Transverse colon (tissue), 4 donors: ENCODE data around the gene C1QA. TPM values are rescaled to one million over a fixed set of nuclear protein-coding genes. Genes with fewer than 3 reads are reported as not detected.

Source experiments
- DNase-seq: peaks from one replicate; pipeline ENCODE4 v3.0.0-alpha.2; 2019
- H3K27ac ChIP-seq, 4 donors: fragments of 200-600 bp; sonication (generic); 2 replicates each; pipeline ENCODE4 v1.5.1; 2016 to 2018; ENCODE audit warnings: inconsistent platforms in 4 of 4
- H3K27me3 ChIP-seq: fragments of 200-600 bp; sonication (generic); 2 replicates; pipeline ENCODE4 v1.5.1; 2017; ENCODE audit warnings: inconsistent platforms
- H3K36me3 ChIP-seq, 4 donors: fragments of 200-600 bp; sonication (generic); 2 replicates each; pipeline ENCODE4 v1.5.1; 2017 to 2019; ENCODE audit warnings: inconsistent platforms in 4 of 4
- H3K4me1 ChIP-seq, 4 donors: fragments of 200-600 bp; sonication (generic); 2 replicates each; pipeline ENCODE4 v1.5.1; 2017 to 2020; ENCODE audit warnings: inconsistent platforms in 4 of 4
- H3K4me3 ChIP-seq, 4 donors: fragments of 200-600 bp; sonication (generic); 1 replicate in 1 of 4; 2 replicates in 3 of 4; pipeline versions ENCODE4 v1.5.1 to v1.6.1; 2017 to 2019; ENCODE audit warnings: inconsistent platforms in 4 of 4
- H3K9me3 ChIP-seq, 2 donors: fragments of 200-600 bp; sonication (generic); 2 replicates each; pipeline ENCODE4 v1.5.1; 2017 to 2019; ENCODE audit warnings: inconsistent platforms in 2 of 2
- EP300 ChIP-seq: sonication (generic); formaldehyde crosslinking; IDR thresholded peaks from one replicate; pipeline ENCODE4 v1.6.1; 2017; ENCODE audit warnings: antibody characterized with exemption, low read depth
- POLR2A ChIP-seq: fragments of 450-650 bp; IDR thresholded peaks from one replicate; pipeline ENCODE4 v1.6.1; 2016; ENCODE audit warnings: antibody characterized with exemption, mild to moderate bottlenecking, moderate library complexity
- POLR2AphosphoS5 ChIP-seq, 3 donors: sonication (generic); formaldehyde crosslinking; IDR thresholded peaks; one replicate each; pipeline ENCODE4 v1.6.1; 2016; ENCODE audit warnings: antibody characterized with exemption in 3 of 3
- WGBS, 2 donors: methylation state at CpG; one replicate each; pipeline ENCODE4 v1.1.5; 2018; ENCODE audit warnings: low coverage in 1 of 2; 5-methylcytosine and 5-hydroxymethylcytosine counted together
- in situ Hi-C, 4 donors: fragments of 200-750 bp; cut with MboI; loops; one replicate each; pipeline versions ENCODE4 v1.15.0 to v1.15.1; 2017; ENCODE audit warnings: low sequenced_read_pairs in 3 of 4, low pct_ligation_motif_present in 1 of 4, low pct_unique_long_range_greater_than_20kb in 1 of 4
- intact Hi-C: fragments of 100-400 bp; cut with DNase I; formaldehyde crosslinking; loops from one replicate; pipeline ENCODE4 v1.15.1; 2023; ENCODE audit warnings: low total_unique reads
- total RNA-seq, 4 donors: library from RNA; depleted of rRNA; stranded (reverse); fragments of >200 nt; gene quantifications; one replicate each; pipeline ENCODE4 v1.1.0, GENCODE V29; 2016
- TF ChIP-seq, protein P1 (sequence below), 5 experiments: fragments of 200-600 bp in 3 of 5; fragments of 450-650 bp in 2 of 5; sonication (generic) in 3 of 5; IDR thresholded peaks; 1 replicate in 2 of 5; 2 replicates in 3 of 5; pipeline ENCODE4 v1.5.1; 2016 to 2017; ENCODE audit warnings: antibody characterized with exemption in 5 of 5, inconsistent platforms in 3 of 5, mild to moderate bottlenecking in 2 of 5, moderate library complexity in 1 of 5

Gene C1QA
- total RNA-seq, 4 donors from 2014 or later: 28.5 to 181 (median 63.0) TPM

DNA sequence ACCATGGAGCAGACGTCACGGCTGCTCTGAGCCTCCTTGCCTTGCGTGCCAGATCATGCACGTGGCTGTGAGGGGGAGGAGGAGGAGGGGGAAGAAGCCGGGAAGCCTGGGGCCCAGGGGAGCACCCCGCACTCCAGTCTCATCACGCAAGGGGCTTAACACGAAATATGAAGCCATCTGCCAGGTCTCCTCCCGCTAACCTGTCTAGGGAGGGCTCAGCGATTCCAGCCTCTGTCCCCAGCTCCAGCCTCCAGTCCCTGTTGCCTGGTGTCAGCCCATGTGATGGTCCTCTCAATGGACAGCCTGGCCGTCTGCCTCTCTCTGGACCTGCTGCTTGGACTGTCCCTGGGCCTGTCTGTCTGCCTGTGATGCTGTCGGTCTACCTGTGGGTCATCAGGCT, 22.5 kb upstream of the C1QA start:
- TF ChIP-seq EP300 (no peak), POLR2AphosphoS5 (IDR thresholded peaks at IDR 0.05) (no peak), POLR2A (no peak)
- TF ChIP-seq, protein P1, sequence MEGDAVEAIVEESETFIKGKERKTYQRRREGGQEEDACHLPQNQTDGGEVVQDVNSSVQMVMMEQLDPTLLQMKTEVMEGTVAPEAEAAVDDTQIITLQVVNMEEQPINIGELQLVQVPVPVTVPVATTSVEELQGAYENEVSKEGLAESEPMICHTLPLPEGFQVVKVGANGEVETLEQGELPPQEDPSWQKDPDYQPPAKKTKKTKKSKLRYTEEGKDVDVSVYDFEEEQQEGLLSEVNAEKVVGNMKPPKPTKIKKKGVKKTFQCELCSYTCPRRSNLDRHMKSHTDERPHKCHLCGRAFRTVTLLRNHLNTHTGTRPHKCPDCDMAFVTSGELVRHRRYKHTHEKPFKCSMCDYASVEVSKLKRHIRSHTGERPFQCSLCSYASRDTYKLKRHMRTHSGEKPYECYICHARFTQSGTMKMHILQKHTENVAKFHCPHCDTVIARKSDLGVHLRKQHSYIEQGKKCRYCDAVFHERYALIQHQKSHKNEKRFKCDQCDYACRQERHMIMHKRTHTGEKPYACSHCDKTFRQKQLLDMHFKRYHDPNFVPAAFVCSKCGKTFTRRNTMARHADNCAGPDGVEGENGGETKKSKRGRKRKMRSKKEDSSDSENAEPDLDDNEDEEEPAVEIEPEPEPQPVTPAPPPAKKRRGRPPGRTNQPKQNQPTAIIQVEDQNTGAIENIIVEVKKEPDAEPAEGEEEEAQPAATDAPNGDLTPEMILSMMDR (IDR thresholded peaks at IDR 0.05): no peak
- DNase-seq: no peak
- Histone ChIP-seq H3K36me3 (no peaks in the 10 kb centered on the region), H3K27ac (no peak overlapping the region), H3K4me1 (no peaks in the 10 kb centered on the region), H3K27me3 (peaks cover 74% of the 10 kb centered on the region), H3K4me3 (no peak overlapping the region), H3K9me3 (no peaks in the 10 kb centered on the region)
- in situ Hi-C loops (no loop called here), intact Hi-C loops (no loop called here)
- WGBS, 2 donors: 41 to 83% methylated on average over 1 to 8 of the region's 12 CpGs

DNA sequence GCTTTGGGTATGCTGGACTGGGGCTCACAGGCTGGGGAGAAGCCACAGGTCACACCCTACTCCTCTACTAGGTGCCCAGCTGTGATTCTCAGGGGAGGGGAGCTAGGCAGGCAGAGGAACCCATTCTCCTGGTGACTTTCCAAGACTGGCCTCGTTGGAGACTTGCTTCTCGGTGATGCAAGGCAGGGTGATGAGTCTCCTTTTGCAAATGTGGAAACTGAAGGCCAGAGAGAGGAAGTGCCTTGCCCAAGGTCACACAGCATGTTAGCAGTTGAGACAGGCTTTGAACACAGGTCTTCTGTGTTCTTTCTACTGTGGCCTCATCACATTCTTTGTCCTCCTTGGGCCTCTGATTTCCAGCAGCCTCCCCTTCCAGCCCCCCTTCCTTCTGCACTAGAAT, 20.5 kb upstream of the C1QA start:
- whole genome bisulfite sequencing, 2 donors: 50% methylated on average over 2 of the region's 2 CpGs; no CpG with 5 or more reads in 1 of the 2 donors
- Histone ChIP-seq H3K36me3 (no peaks in the 10 kb centered on the region), H3K27me3 (peaks cover 78% of the 10 kb centered on the region), H3K4me1 (no peaks in the 10 kb centered on the region), H3K27ac (no peak overlapping the region), H3K9me3 (no peaks in the 10 kb centered on the region), H3K4me3 (no peak overlapping the region)
- intact Hi-C loops: no loop called here
- TF ChIP-seq POLR2AphosphoS5 (IDR thresholded peaks at IDR 0.05) (no peak), POLR2A (no peak), EP300 (no peak)
- TF ChIP-seq, protein P1 (IDR thresholded peaks at IDR 0.05): no peak
- in situ Hi-C loops: no loop called here
- DNase-seq: no peak

DNA sequence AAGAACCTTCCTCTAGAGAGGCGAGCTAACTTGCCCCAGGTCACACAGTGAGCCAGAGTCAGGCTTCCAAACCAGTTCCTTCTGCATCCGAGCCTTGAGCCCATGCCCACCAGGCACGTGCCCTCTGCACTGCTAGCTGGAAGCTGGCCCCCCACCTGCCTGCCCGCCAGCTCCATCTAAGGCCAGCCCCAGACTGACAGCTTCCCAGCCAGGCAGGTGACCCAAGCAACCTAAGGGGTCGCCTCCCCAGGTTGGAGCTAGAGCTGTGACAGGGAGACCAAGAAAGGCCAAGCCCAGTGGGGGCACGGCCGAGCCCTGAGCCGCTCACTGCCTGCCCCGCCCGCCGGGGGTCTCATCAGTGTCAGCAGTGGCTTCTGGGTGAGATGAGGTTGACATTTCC, 19.9 kb upstream of the C1QA start:
- Histone ChIP-seq H3K4me3 (no peak overlapping the region), H3K9me3 (no peaks in the 10 kb centered on the region), H3K27me3 (peaks cover 77% of the 10 kb centered on the region), H3K4me1 (no peaks in the 10 kb centered on the region), H3K27ac (no peak overlapping the region), H3K36me3 (no peaks in the 10 kb centered on the region)
- no peak for DNase-seq
- TF ChIP-seq POLR2AphosphoS5 (IDR thresholded peaks at IDR 0.05): no peak
- no peak for TF ChIP-seq POLR2A
- TF ChIP-seq, protein P1 (IDR thresholded peaks at IDR 0.05): no peak
- no peak for TF ChIP-seq EP300
- in situ Hi-C loops (no loop called here), intact Hi-C loops (no loop called here)
- WGBS, 2 donors: 41% methylated on average over 3 of the region's 11 CpGs; no CpG with 5 or more reads in 1 of the 2 donors

DNA sequence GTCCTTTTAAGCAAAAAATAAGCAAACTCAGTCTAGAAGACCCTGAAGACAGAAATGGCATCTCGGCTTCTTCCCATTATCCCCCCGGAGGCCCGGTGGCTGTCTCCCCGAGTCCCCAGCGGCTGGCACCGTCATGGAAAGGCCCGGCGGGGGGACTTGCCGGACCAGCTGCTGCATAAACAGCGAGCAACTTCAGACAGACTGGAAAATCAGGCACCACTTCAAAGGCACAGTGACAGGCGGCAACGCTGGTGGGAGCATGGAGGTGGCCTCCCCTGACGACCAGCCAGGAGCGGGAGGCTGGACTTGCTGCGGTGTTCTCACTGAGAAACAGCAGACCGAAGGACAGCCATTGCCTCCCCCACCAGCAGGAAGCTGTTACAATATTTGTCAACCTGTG, 18.4 kb upstream of the C1QA start:
- no peak for TF ChIP-seq POLR2A
- no peak for TF ChIP-seq POLR2AphosphoS5 (IDR thresholded peaks at IDR 0.05)
- TF ChIP-seq EP300: no peak
- TF ChIP-seq, protein P1 (IDR thresholded peaks at IDR 0.05): no peak
- peaks cover 86% of the 10 kb centered on the region for H3K27me3 ChIP-seq
- H3K9me3 ChIP-seq: no peaks in the 10 kb centered on the region
- DNase-seq: no peak
- H3K4me1 ChIP-seq: no peaks in the 10 kb centered on the region
- in situ Hi-C loops (no loop called here), intact Hi-C loops (no loop called here)
- H3K36me3 ChIP-seq: no peaks in the 10 kb centered on the region
- no peak overlapping the region for H3K27ac ChIP-seq
- H3K4me3 ChIP-seq: no peak overlapping the region
- 39% methylated on average over 16 of the region's 16 CpGs; no CpG with 5 or more reads in 1 of the 2 donors for WGBS, 2 donors
